DMS79 (cell line): ENCODE results near the gene PLA2G3.
"Not testable (repeated sequence)": the region's sequence is repeated elsewhere in the genome, so short reads cannot be mapped to it uniquely, and the experiment has no call there.

ENCODE experiments used
- DNase-seq: peaks from one replicate; lab custom pipeline; 2025; lab: John Stamatoyannopoulos, UW

The PLA2G3 gene

DNA sequence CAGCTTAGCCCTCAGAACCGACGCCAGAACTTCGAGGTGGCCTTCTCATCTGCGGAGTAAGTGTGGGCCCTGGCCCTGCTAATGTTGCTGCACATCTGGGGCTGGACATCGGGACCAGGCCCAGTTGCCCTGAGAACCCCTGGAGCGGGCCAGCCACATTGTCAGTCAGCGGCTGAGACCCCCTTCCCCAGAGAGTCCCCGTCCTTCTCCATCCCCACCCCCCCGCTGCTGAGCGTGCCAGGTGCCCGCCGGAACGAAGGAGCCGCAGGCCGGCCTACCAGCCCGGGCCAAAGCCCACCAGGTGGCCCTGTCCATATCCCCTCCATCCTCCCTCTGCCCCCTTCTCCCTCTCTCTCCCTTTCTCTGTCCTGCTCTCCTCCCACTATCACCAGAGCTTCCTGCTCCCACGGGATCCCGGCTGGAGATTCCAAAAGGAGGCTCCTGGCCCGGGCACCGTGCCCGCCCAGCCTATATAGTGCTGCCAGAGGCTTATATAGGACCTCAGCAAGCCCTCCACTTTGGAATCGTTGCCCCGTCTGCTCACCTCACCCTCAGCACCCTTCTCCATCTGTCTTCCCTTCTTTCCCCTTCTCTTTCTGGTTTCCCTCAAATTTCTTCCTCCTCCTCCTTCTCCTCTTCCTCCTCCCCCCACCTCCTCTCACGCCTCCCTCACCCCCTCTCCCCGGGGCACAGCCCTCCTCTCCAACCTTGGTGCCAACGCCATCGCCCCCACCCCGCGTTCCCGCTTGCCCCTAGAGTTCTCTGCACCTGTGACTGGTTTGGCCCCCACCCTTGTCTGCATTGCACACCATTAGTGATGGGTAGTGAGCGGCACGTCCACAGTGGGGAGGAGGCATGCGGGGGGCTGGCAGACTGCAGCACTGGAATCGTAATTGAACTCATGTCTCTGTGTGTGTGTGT lies 40.2 kb downstream of the PLA2G3 start:
- DNase-seq = no peak

DNA sequence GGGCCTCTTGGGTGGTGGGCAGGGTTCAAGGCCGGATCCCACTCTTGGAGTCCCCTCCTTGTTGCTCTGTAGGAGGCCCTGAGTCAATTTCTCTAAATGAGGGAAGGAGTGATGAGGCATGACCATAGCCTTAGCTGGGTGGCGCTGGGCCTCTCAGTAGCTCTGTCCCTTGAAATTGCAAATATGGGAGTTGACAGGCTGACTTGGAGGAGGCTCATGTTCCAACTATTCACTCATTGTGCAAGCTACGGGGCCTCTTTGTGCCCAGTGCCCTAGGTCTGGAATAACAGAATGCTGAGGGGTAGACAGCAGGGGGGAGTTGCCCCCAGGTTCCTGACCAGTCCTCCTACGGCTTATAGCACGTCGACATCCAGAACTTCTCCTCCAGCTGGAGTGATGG lies 40.9 kb downstream of the PLA2G3 start:
- DNase-seq = no peak

DNA sequence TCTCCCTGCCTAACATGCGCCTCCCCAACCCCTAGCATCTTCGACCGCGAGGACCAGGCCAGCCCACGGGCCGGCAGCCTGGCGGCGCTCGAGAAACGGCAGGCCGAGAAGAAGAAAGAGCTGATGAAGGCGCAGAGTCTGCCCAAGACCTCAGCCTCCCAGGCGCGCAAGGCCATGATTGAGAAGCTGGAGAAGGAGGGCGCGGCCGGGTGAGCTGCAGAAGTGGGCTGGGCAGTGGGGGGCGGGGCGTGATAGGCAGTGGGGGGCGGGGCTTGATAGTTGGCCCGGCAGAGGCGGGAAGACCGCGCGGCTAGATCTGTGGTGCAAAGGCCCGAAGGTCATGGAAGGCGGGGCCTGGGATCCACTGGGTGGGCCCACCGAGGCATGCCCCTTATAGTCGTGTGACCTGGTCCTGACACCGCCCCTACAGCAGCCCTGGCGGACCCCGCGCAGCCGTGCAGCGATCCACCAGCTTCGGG lies 41.6 kb downstream of the PLA2G3 start:
- no peak for DNase-seq

DNA sequence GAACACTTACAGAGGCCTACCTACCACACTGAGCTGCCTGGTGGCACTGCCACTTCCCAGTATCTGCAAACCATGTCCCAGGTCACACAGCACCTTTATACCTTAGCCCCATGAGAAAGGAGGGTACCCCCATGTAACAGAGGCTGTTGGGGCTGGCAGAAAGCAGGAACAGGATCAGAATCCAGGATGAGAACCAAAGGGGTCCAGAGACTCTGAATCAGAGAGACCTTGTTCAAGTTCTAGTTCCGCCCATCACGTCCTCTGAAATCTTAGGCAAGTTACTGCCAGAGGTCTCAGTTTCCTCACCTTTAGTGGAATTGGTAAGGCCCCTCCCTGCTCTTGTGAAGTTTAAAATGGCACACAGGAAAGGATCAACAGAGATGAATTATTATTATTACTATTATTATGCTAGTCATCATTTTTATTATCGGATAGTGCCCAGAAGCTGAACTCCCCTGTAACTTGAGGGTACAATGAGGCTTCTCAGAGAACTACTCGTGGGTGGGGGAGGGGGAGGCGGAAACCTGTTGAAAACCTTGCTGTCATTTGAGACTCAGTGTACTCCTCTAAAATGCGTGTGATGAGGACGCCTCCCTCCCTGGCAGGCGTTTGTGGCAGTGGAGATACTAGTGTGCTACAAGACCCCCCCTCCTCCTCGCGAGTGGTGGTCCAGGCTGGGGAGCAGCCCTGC lies 42.2 kb downstream of the PLA2G3 start:
- no peak for DNase-seq

DNA sequence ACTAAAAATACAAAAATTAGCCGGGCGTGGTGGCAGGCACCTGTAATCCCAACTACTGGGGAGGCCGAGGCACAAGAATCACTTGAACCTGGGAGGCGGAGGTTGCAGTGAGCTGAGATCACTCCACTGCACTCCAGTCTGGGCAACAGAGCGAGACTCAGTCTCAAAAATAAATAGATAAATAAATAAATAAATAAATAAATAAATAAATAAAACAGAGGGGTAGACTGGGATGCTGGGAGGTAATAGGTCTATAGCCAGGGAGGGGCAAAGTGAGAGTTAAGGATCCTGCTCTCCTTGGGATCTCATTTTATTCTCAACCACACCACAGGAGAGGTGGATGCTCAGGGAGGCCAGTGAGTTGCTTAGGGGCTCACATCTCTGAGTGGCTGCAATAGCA lies 42.8 kb downstream of the PLA2G3 start:
- not testable (repeated sequence) for DNase-seq

DNA sequence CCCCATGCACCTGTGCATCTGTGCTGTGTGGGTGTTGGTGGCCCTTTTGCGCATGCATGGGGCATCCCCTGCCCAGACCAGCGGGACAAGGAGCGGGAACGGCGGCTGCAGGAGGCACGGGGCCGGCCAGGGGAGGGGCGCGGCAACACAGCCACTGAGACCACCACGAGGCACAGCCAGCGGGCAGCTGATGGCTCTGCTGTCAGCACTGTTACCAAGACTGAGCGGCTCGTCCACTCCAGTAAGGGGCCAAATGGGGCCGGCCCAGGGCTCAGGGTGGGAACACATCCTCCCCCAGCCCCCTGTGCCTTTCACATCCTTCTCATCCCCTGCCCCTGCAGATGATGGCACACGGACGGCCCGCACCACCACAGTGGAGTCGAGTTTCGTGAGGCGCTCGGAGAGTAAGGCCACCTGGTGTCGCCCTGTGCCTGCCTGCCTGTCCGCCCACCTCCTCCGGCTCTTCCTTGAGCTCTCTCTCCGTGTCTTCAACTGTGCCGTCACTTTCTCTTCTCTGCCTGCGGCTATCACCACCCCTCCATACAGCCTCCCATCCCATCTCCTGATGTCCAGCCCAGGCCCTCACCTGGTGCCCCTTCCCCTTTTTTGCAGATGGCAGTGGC lies 43.5 kb downstream of the PLA2G3 start:
- DNase-seq = no peak

DNA sequence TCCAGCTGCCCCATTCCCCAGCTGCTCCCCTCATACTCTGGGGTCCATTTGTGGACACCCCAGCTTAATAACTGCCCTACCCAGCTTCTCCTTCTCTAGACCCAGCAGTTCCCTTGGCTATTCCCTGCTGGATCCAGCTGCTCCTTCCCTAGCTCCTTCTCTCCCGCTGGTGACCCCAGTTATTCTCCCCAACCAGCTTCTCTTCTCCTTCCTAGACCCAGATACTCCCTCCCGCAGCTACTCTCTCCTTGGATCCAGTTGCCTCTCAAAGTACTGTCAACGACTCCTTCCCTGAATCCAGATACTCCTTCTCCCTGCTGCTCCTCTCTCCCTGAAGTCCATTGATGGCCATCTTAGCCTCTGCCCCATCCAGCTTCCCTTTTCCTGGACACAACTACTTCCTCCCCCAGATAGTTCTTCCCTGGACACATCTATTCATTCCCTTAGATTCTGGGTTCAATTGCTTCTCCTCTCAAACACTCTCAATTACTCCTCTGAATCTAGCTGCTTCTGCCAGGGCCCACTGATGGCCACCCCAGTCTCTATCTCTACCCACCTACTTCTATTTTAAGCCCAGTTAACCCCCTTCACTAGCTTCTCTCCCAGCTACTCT lies 44.6 kb downstream of the PLA2G3 start:
- no peak for DNase-seq

DNA sequence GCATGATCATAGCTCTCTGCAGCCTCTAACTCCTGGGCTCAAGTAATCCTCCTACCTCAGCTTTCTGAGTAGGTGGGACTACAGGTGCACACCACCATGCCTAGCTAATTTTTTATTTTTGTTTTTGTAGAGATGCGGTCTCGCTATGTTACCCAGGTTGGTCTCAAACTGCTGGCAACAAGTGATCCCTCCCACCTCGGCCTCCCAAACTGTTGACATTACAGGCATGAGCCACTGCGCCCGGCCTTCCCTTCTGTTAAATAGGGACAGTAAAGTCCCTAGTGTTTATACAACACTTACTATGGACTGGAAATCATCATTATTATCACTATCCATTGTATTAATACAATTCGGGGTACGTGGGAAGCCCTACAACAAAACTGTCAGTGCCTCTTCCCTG lies 45.6 kb downstream of the PLA2G3 start:
- DNase-seq = no peak

DNA sequence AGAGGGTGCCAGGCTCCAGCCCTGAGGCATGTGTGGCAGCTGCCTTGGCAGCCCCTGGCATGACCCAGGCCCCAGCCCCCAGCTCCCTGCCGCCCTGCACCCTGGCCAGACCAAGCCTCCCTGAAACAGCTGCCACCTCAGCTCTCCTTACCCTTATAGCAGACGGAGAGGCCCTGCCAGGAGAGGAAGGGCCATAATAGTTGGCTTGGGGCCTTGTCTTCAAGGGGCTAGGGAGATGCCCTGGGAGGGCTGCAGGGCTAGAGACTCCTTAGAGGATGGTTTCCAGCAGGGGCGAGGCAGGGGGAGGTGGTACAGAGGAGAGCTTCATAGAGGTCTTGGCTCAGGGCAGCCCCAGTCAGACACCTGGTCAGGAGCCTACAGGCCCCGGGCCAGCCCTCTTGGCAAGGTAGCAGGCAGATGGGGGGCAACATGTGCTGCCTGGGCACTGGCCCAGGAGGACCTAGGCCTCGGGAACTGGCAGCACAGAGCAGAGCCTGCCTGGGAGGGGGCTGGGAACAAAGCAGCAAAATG lies 46.2 kb downstream of the PLA2G3 start:
- DNase-seq = no peak

DNA sequence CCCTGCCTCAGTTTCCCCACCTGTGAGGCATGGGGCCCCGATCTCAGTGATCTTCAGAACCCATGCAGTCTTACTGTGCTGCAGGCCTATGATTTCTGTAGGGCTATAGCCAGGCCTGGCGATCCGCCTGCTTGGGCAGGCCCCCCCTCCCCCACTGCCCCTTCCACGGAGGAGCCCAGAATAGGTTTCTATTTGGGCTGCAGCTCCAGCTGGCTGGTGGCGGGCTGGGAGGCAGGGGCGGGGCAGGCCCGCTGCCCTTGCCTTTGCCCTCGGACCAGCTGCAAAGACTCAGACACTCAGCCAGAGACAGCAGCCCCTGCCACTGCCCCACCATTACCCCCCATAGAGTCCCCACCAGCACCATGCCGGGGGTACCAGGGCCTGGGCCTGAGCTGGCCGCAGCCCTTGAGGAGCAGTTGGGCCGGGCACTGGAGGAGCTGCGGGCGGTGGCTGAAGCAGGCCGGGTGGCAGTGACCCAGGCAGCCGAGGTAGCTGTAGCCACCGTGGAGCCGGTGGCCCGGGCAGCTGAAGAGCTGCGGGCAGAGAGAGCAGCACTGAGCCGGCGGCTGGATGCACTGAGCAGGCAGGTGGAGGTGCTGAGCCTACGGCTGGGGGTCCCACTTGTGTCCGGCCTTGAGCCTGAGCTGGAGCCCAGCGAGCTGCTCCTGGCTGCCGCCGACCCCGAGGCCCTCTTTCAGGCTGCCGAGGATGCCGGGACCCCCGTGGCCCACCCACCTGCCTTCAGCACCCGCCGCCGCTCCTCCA lies 47.0 kb downstream of the PLA2G3 start:
- no peak for DNase-seq

DNA sequence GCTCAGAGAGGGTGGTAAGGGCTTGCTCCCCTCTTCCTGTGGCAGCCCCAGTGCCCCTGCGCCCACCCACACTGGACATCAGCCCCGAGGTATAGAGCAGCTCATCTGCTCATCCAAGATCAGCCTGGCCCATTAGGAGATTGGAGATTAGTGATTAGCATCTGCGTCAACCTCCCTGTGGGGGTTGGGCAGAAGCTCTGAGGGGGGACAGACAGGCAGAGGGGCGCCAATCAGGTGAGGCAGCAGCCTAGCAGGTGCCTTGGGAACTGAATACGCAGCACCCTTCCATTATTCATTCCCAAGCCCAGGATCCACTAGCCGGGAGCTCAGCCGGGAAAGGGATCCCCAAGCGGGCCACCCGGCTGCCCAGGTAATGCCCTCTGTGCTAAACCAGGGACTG lies 48.1 kb downstream of the PLA2G3 start:
- no peak for DNase-seq

DNA sequence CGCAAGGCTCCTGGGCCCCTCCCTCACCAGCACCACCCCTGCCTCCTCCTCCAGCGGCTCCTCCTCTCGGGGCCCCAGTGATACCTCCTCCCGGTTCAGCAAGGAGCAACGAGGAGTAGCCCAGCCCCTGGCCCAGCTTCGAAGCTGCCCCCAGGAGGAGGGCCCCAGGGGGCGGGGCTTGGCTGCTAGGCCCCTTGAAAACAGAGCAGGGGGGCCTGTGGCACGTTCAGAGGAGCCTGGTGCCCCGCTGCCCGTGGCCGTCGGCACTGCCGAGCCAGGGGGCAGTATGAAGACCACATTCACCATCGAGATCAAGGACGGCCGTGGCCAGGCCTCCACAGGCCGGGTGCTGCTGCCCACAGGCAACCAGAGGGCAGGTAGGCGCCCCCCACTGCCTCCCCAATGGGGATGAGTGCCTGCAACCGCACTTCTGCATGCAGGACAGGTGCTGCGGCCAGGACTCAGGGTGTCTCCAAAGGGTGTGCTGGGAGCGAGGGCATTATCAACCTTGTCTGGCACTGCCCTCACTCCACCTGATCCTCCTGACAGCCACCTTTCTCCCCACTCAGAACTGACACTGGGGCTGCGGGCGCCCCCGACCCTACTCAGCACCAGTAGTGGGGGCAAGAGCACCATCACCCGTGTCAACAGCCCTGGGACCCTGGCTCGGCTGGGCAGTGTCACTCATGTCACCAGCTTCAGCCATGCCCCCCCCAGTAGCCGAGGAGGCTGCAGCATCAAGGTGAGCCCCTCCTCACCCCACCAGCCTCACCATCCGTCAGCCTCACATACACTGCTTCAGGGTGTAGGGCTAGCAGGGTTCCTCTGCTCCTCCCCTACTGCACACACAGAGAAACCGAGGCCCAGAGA lies 49.0 kb downstream of the PLA2G3 start:
- no peak for DNase-seq

DNA sequence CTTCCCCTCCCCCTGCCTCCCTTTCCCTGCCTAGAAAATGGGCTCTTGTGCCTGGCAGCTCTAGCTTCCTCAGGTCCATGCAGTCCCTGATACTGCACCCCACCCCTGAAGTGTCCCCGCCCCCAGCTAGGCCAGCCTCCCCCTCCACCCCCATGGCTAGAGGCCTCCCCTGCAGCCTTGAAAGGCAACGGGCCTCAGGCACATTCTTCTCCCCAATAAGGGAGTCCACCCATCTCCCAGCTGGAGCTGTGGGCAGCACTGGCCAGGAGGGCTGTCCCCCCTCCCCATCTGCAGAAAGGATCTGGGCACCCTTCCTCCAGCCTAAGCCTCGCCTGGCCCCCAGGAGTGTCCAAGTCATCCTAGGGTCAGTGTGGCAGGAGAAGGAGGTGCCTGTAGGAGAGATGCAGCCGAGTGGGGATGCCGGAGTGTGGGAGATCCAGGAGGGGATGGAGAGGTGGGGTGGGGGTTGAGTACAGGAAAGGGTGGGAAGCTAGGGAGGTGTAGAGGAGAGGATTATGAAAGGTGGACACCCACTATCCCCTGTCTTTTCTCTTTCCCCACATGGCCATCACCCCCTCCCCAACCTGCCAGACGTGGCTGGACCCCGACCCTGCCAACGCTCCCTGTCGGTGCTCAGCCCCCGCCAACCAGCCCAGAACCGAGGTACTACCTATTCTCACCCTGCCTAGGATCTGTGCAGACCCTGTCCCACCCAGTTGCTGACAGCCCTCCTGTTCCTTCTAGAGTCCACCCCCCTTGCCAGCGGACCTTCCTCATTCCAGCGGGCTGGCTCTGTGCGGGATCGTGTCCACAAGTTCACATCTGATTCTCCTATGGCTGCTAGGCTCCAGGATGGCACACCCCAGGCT lies 49.9 kb downstream of the PLA2G3 start:
- DNase-seq = no peak

DNA sequence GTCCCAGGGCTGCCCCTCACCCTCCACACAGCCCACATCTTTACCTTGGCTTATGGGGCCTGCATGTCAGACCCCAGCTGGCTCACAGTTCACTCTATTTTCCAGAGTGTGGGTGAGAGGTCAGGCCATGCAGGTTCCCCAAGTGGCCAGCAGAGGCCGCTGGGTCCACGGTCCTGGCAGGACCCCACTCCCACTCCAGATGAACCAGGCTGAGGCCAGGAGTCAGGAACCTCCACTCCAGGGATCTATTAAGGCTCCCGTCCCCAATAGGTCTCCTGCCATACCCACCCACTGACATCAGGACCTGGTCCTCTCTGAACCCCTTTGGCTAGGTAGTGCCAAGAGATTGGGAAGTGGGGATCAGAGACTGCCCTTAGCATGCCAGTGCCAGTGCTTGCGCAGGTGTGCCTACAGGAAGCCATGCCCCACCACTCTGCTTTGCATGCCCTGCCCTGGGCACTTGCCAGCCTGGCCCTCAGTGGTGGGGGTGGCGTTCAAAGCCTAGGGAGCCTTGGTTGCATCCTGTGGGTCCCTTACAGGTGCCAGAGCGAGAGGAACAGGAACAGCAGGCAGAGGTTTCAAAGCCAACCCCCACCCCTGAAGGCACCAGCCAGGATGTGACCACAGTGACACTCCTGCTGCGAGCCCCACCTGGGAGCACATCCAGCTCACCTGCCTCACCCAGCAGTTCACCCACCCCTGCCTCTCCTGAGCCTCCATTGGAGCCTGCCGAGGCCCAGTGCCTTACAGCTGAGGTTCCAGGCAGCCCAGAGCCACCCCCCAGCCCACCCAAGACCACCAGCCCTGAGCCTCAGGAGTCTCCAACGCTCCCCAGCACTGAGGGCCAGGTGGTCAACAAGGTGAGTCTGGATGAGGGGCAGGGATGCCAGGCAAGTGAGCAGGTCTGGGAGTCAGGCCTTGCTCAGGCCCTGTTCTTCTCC lies 50.9 kb downstream of the PLA2G3 start:
- DNase-seq = no peak

DNA sequence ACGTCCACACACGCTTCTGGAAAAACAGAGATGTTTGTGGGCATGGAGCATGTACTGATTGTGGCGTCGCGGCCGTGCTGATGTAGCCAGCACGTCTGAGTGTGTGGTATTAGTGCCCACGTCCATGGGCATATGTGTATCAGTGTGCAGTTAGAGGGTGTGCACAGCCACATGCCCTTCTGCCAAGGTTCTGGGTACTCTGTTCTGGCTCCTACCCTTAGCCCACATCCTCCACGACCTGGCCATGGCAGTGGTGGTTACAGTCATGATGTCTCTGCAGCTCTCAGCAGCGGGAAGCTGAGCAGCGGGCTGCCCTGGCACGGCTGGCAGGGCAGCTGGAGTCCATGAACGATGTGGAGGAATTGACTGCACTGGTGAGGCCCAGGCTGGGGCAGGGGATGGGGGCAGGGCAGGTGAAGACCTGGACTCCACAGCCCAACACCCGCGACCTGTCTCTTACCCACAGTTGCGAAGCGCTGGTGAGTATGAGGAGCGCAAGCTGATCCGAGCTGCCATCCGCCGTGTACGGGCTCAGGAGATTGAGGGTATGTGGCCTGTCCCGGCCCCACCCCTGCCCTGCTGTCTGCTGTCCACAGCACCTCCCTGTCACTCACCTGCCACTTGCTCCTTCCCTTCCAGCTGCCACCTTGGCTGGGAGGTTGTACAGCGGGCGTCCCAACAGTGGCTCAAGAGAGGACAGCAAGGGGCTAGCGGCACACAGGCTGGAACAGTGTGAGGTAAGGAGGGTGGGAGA lies 51.9 kb downstream of the PLA2G3 start:
- no peak for DNase-seq

DNA sequence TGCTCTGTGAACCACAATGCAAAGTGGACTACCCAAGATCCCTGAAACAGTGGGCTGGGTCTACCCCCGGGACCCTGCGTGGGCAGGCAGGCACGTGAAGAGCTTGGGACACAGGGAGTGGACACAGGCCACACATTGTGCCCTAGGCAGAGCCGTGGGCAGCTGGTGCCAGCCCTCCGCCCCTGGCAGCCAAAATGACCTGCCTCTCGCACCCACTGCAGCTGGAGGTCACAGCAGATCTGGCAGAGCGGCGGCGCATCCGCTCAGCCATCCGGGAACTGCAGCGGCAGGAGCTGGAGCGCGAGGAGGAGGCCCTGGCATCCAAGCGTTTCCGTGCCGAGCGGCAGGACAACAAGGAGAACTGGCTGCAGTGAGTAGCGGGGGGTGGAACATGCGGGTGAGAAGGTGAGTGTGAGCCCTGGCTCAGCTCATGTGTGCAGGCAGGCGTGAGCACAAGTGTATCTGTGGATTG lies 52.5 kb downstream of the PLA2G3 start:
- DNase-seq = no peak

DNA sequence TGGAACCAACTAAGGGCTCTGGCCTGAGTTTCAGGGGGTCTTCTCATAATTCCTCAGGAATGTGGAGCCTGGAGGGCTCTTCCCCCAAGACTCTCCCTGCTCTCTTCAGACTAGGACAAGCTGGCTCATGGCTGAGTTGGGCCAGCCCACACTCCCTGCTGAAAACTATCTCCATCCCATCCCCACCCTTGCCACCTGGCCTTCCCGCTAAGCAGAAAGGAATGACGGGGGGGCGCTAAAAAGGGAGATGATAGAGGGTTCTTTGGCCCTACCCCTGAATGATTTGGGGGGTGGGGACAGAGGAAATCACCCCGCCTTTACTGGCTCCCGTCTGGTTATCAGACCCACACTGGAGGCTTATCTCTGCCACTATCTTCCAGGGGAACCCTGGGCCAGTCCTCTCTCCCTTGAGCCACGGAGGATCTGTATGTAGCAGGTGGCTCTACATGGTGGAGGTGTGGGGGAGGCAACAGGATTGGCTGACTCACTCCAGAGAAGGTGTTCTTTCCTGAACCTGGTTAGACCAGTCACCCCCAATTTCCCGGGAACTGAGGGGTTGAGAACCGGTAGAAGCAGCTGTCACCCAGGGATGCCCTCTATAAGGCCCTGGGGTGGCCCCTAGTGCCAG lies 53.5 kb downstream of the PLA2G3 start:
- no peak for DNase-seq
